Central memory CD8-positive, alpha-beta T cell (primary cell): ENCODE data around the gene SCG3.
"Not testable (repeated sequence)": the region's sequence is repeated elsewhere in the genome, so short reads cannot be mapped to it uniquely, and the experiment has no call there.

ENCODE experiments used
- ATAC-seq: fragments of 150-1000 bp; cut with Tn5 transposase; replicated peaks from 2 replicates; pipeline ENCODE4 v1.10.0; 2022; ENCODE audit warnings: mild to moderate bottlenecking, moderate FRiP score, moderate number of reproducible peaks; ENCODE audit not compliant: poor library complexity, severe bottlenecking; ENCODE audit errors: extremely low read depth
- DNase-seq, 2 donors: peaks; one replicate each; pipeline ENCODE4 v3.0.0; 2021; ENCODE audit warnings: low spot score in 2 of 2
- H3K27ac Mint-ChIP-seq: one replicate; pipeline ENCODE4 v1.8.0; 2022; ENCODE audit warnings: low read depth, mild to moderate bottlenecking, moderate library complexity, mixed read lengths
- H3K27me3 Mint-ChIP-seq: one replicate; pipeline ENCODE4 v1.8.0; 2022; ENCODE audit warnings: mixed read lengths
- H3K36me3 Mint-ChIP-seq: one replicate; pipeline ENCODE4 v1.8.0; 2022; ENCODE audit warnings: mild to moderate bottlenecking, moderate library complexity, mixed read lengths; ENCODE audit not compliant: insufficient read depth
- H3K4me1 Mint-ChIP-seq: one replicate; pipeline ENCODE4 v1.8.0; 2022; ENCODE audit warnings: mixed read lengths
- H3K4me3 Mint-ChIP-seq: one replicate; pipeline ENCODE4 v1.8.0; 2022; ENCODE audit warnings: mild to moderate bottlenecking, moderate library complexity, mixed read lengths
- H3K9me3 Mint-ChIP-seq: one replicate; pipeline ENCODE4 v1.8.0; 2022; ENCODE audit warnings: mixed read lengths

Gene SCG3

DNA sequence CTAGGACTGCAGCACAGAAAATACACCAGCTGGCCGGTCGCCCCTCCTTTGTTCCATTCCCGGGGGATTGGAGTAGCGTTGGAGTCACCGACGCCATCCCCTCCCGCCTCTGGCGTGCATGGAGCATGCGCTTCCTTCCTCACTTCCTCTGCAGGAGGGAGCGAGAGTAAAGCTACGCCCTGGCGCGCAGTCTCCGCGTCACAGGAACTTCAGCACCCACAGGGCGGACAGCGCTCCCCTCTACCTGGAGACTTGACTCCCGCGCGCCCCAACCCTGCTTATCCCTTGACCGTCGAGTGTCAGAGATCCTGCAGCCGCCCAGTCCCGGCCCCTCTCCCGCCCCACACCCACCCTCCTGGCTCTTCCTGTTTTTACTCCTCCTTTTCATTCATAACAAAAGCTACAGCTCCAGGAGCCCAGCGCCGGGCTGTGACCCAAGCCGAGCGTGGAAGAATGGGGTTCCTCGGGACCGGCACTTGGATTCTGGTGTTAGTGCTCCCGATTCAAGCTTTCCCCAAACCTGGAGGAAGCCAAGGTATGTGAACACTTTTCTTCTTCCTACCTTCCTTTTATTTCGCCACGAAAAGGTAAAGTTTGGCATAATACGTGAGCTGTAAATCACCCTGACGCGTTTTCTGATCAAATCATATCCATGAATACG, at the start of gene SCG3:
SCG3 (plus strand) TSS at position 201 of the 661 bp plus-strand sequence; CDS start at position 454, 253 bp downstream.
- no peaks in the 10 kb centered on the region for H3K4me1 Mint-ChIP-seq
- peak; percentile 22 for DNase-seq
- ATAC-seq: no peak
- no peak within 1 kb of the TSS for H3K4me3 Mint-ChIP-seq
- H3K36me3 Mint-ChIP-seq: no peaks in the 10 kb centered on the region
- no peak within 1 kb of the TSS for H3K27ac Mint-ChIP-seq
- H3K27me3 Mint-ChIP-seq: peaks cover 68% of the 10 kb centered on the region
- no peaks in the 10 kb centered on the region for H3K9me3 Mint-ChIP-seq

DNA sequence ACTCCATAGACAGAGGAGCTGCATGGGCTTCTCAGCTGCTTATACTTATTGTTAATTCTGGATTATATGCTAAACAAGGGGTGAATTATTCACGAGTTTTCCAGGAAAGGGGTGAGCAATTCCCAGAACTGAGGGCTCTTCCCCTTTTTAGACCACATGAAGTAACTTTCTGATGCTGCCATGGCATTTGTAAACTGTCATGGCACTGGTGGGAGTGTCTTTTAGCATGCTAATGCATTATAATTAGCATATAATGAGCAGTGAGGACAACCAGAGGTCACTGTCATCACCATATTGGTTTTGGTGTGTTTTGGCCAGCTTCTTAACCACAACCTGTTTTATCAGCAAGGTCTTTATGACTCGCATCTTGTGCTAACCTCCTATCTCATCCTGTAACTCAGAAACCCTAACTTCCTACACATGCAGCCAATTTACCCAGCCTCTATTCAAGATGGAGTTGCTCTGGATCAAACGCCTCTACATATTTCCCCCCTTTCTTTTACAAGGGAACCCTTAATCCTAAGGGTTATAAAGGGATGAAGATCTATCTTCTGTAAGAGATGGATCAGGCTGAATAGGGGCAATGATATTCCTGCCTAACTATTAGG, 46.6 kb upstream of the SCG3 start:
- Mint-ChIP-seq H3K4me1 (peaks cover 4% of the 10 kb centered on the region), H3K27me3 (peaks cover 29% of the 10 kb centered on the region), H3K36me3 (peaks cover 2% of the 10 kb centered on the region), H3K4me3 (no peak overlapping the region), H3K9me3 (no peaks in the 10 kb centered on the region), H3K27ac (no peak overlapping the region)
- DNase-seq (no peak), ATAC-seq (no peak)

DNA sequence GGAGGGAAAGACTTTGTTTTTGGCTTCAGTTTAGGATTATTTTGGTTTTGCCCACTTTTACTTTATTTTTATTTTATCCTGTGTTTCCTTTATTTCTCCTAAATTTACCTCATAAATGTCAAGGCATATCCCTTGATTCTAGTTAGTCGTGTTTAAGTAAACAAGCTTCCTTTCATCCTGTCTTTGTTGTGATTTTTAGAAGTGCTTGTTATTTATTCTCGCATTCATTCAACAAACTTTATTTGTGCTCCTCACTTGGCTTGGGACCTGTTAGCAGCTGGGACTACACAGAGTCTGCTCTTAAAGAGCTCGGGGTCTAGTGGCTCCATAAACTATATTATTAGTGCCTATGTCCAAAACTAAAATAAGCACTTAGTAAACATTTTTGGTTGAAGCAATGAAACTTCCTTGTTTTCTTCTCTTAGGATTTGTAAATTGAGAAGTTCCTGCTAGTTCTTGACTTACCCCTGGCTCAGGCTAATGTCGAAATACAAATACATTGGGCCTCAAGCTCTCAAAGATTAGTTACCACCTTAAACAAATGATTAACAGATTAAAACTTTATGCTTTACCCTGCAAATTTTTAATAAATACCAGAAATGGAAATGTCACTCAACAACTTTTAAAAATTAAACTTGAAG, 39.7 kb upstream of the SCG3 start:
- no peak for DNase-seq
- no peaks in the 10 kb centered on the region for H3K36me3 Mint-ChIP-seq
- no peaks in the 10 kb centered on the region for H3K9me3 Mint-ChIP-seq
- H3K4me1 Mint-ChIP-seq: no peaks in the 10 kb centered on the region
- no peak overlapping the region for H3K27ac Mint-ChIP-seq
- peaks cover 10% of the 10 kb centered on the region for H3K27me3 Mint-ChIP-seq
- H3K4me3 Mint-ChIP-seq: no peak overlapping the region
- ATAC-seq: no peak

DNA sequence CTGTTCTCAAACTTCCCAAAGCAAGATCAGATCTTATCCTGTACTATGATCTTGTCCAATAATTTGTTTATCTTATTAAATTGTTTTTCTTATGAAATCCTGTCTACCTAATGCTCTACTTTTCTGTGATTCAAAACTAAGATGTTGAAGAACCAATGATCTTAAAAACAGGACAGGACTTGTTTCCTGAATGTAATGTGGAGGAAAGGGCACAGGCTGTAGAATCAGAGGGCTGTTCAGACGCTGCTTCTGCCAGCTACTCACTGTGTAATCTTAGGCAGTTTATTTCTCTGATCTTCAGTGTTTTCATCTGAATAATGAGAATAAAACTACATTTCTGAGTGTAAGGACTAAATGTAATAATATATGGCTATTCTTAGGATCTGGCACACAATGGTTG, 38.6 kb upstream of the SCG3 start:
- Mint-ChIP-seq H3K27ac (no peak overlapping the region), H3K4me1 (no peaks in the 10 kb centered on the region), H3K4me3 (no peak overlapping the region), H3K9me3 (no peaks in the 10 kb centered on the region), H3K27me3 (peaks cover 10% of the 10 kb centered on the region), H3K36me3 (no peaks in the 10 kb centered on the region)
- ATAC-seq (no peak), DNase-seq (no peak)

DNA sequence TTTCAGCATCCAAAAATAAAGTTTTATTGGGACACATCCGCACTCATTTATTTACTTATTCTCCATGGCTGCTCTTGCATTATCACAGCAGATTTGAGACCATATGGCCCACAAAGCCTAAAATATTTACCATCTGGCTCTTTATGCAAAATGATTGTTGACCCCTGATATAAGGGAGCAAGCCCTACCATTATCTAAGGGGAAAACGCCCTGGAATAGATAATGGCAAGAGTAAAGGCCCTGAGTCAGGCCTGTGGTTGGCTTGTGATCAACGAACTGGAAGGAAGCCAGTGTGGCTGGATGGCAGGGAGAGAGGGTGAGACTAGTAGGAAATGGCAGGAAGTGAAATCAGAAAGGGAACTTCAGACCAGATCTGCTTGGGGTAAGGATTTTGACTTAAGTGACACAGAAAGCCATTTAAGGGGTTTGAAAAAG, 34.2 kb upstream of the SCG3 start:
- no peak for DNase-seq
- Mint-ChIP-seq H3K4me1 (no peaks in the 10 kb centered on the region), H3K4me3 (no peak overlapping the region)

DNA sequence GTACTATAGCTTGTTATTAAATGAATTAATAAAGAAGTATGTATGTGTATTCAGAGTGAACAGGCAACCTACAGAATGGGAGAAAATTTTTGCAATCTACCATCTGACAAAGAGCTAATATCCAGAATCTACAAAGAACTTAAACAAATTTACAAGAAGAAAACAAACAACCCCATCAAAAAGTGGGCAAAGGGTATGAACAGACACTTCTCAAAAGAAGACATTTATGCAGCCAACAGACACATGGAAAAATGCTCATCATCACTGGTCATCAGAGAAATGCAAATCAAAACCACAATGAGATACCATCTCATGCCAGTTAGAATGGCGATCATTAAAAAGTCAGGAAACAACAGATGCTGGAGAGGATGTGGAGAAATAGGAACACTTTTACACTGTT, 33.2 kb upstream of the SCG3 start:
- not testable (repeated sequence) for H3K4me3 Mint-ChIP-seq, ATAC-seq, H3K27me3 Mint-ChIP-seq, H3K4me1 Mint-ChIP-seq, H3K36me3 Mint-ChIP-seq, DNase-seq, H3K27ac Mint-ChIP-seq, H3K9me3 Mint-ChIP-seq

More for the DNA sequence above, 34.2 kb upstream of the SCG3 start:
- Mint-ChIP-seq H3K27me3 (no peaks in the 10 kb centered on the region), H3K9me3 (no peaks in the 10 kb centered on the region), H3K27ac (no peak overlapping the region), H3K36me3 (no peaks in the 10 kb centered on the region)
- no peak for ATAC-seq

DNA sequence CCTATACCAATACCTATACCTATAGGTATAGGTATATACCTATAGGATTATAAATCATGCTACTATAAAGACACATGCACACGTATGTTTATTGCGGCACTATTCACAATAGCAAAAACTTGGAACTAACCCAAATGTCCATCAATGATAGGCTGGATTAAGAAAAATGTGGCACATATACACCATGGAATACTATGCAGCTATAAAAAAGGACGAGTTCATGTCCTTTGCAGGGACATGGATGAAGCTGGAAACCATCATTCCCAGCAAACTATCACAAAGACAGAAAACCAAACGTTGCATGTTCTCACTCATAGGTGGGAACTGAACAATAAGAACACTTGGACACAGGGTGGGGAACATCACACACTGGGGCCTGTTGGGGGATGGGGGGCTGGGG, 32.7 kb upstream of the SCG3 start:
- not testable (repeated sequence) for ATAC-seq, H3K36me3 Mint-ChIP-seq, H3K27ac Mint-ChIP-seq, H3K9me3 Mint-ChIP-seq, H3K27me3 Mint-ChIP-seq, H3K4me3 Mint-ChIP-seq, DNase-seq, H3K4me1 Mint-ChIP-seq

DNA sequence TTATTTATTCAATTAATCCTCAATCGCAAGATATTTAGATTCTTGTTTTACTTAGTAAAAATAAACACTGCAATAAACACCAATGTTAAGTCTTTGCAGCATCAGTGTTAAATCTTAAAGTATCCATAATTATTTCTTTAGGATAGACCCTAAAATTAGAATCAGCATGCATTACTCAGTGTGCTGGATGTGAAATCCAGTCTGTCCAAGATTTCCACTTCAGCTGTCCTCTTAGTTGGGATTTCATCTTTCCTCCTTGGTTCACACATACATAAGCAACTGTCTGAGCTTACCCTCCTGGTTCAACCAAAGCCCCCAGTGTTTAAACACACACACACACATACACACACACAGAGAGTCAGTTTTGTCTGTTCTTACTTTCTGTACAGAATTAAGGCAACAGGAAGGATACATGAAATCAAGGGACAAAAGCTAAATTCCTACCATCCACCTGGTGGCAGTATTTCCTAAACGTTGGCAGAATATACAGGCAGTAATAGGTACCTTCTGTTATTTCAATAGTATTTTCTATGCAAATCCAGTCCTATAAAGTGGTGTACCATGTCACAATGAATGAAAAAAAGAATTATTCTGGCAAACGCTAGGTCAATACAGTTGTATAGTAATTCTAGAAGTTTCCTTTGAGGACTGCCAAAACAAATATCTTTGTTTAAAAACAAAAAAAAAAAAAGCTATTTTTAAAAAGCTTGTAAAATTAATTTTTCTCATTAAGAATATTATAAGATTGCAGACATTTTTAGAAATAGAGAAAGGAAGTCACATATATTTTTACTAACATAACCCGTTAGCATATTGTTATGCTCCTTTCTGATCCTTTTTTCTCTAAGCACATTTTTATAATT, 31.4 kb upstream of the SCG3 start:
- H3K4me1 Mint-ChIP-seq: no peaks in the 10 kb centered on the region
- H3K36me3 Mint-ChIP-seq: no peaks in the 10 kb centered on the region
- H3K9me3 Mint-ChIP-seq: no peaks in the 10 kb centered on the region
- H3K27me3 Mint-ChIP-seq: no peaks in the 10 kb centered on the region
- DNase-seq (peak in 1 of 2 donors; percentile 47), ATAC-seq (peak; percentile 83)
- H3K4me3 Mint-ChIP-seq: no peak overlapping the region
- no peak overlapping the region for H3K27ac Mint-ChIP-seq

DNA sequence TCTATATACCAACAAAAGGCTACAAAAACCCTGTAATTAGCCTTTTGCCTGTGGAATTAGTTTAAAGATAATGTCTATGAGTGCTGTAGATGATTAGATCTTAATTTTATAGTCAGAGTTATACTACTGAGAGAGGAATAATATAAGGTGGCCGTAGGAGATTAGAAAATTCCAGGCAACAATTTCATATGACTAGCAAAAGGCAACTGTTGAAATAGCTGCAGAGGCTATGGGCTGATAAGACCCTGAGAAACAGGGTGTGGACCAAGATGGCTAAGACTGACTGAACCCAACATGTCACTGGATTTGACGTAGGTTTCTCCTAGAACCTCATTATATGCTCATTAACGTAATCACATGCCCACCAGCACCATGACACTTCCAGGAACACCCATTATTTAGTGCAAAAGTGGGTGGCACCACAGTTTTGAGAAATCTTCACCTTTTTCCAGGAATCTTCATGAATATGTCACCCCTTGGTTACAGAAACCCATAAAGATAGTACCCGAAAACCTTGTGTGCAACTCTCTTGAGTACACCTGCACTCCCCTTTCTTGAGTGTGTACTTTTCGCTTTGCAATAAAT, 29.1 kb upstream of the SCG3 start:
- Mint-ChIP-seq H3K4me3 (no peak overlapping the region), H3K36me3 (no peaks in the 10 kb centered on the region), H3K27me3 (no peaks in the 10 kb centered on the region), H3K4me1 (no peaks in the 10 kb centered on the region), H3K9me3 (no peaks in the 10 kb centered on the region), H3K27ac (no peak overlapping the region)
- ATAC-seq: no peak
- DNase-seq: no peak

DNA sequence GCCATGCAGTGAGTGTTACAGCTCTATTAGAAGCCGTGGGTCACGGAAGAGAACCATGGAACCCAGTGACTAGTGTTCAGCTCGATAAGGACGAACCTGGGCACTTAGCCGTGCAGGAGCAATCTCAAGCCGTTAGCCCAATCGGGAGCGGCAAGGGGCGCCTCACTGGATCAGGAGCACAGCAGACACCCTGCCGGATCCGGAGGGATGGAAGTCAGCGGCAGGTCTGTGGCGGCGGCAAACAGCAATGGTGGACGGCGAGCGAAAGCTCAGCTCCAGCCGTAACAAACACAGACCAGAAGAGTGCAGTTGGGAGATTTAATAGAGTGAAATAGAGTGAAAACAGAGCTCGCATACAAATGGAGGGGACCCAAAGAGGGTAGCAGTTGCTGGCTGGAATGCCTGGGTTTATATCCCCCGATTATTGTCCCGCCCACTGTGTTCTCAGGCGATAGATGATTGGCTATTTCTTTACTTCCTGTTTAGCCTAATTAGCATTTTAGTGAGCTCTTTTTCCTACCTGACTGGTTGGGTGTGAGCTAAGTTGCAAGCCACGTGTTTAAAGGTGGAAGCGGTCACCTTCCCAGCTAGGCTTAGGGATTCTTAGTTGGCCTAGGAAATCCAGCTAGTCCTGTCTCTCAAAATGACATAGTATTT, 25.8 kb upstream of the SCG3 start:
- H3K4me3 Mint-ChIP-seq, H3K9me3 Mint-ChIP-seq, H3K36me3 Mint-ChIP-seq, H3K4me1 Mint-ChIP-seq, H3K27me3 Mint-ChIP-seq, H3K27ac Mint-ChIP-seq, DNase-seq, ATAC-seq: not testable (repeated sequence)

DNA sequence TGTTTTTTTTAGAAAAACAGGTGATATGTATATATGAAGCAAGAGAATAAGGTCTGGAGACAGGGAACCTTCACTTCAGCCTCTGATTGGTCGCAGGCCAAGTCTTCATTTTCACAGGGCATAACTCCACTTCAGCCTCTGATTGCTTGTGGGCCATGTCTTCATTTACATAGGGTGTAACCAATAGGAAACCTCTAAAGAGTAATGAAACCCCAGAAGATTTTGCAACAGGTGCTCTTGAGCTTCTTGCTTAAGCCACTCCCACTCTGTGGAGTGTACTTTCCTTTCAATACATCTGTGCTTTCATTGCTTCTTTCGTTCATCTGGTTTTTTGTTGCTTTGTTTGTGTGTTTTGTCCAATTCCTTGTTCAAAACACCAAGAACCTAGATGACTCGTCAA, 22.6 kb upstream of the SCG3 start:
- H3K36me3 Mint-ChIP-seq: no peaks in the 10 kb centered on the region
- no peak overlapping the region for H3K27ac Mint-ChIP-seq
- no peak overlapping the region for H3K4me3 Mint-ChIP-seq
- DNase-seq (no peak), ATAC-seq (no peak)
- H3K9me3 Mint-ChIP-seq: no peaks in the 10 kb centered on the region
- no peaks in the 10 kb centered on the region for H3K27me3 Mint-ChIP-seq
- no peaks in the 10 kb centered on the region for H3K4me1 Mint-ChIP-seq

DNA sequence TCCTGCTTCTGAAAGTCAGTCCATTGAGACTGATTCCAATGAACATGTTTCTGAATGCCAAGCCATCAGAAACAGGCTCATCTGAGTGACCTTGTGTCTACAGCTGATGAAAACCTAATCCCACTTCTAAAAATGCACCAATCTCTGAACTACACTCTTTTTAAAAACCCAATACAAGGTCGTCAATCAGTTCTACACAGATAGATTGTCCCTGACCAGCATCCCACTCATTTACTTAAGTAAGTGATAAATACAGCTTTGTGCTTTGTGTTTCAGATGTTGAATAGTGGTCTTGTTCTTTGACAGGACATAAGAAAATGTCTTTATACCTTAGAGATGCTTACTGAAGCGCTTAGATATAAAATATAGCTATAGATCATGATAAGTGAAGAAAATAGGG, 20.2 kb upstream of the SCG3 start:
- DNase-seq: no peak

More for the DNA sequence above, 20.2 kb upstream of the SCG3 start:
- Mint-ChIP-seq H3K27me3 (no peaks in the 10 kb centered on the region), H3K4me3 (no peak overlapping the region), H3K9me3 (no peaks in the 10 kb centered on the region), H3K4me1 (no peaks in the 10 kb centered on the region), H3K27ac (no peak overlapping the region), H3K36me3 (no peaks in the 10 kb centered on the region)
- no peak for ATAC-seq
